Left lung (tissue), 10 donors: Measurements from ENCODE around the gene TMEM108. TPM values are rescaled to one million over a fixed set of nuclear protein-coding genes. Genes with fewer than 3 reads are reported as not detected.

Experiments used
- ATAC-seq: fragments of 200-7000 bp; cut with Tn5 transposase; one replicate; pipeline ENCODE4 v1.9.1; 2020; ENCODE audit warnings: moderate library complexity
- DNase-seq, 4 donors: peaks; one replicate each; pipeline ENCODE4 v3.0.0-alpha.2; 2013 to 2020
- H3K27ac ChIP-seq, 2 donors: fragments of 200-600 bp; sonication (generic) in 1 of 2; one replicate each; pipeline versions ENCODE4 v1.5.0 to v1.8.0; 2020 to 2021
- H3K27me3 ChIP-seq, 2 donors: fragments of 200-600 bp; sonication (generic) in 1 of 2; one replicate each; pipeline versions ENCODE4 v1.5.0 to v1.8.0; 2020 to 2021
- H3K36me3 ChIP-seq, 2 donors: fragments of 200-600 bp; sonication (generic) in 1 of 2; one replicate each; pipeline versions ENCODE4 v1.5.0 to v1.8.0; 2020 to 2021
- H3K4me1 ChIP-seq, 2 donors: fragments of 200-600 bp; one replicate each; pipeline ENCODE4 v1.8.0; 2021
- H3K4me3 ChIP-seq, 2 donors: fragments of 200-600 bp; sonication (generic) in 1 of 2; one replicate each; pipeline versions ENCODE4 v1.5.0 to v1.8.0; 2020 to 2021; ENCODE audit warnings: mild to moderate bottlenecking in 1 of 2
- H3K9me3 ChIP-seq, 2 donors: fragments of 200-600 bp; sonication (generic) in 1 of 2; one replicate each; pipeline versions ENCODE4 v1.5.0 to v1.8.0; 2020 to 2021
- CTCF ChIP-seq, 2 donors: fragments of 200-600 bp; sonication (generic) in 1 of 2; IDR thresholded peaks; one replicate each; pipeline versions ENCODE4 v1.5.0 to v1.8.0; 2021; ENCODE audit warnings: antibody characterized with exemption in 2 of 2
- intact Hi-C, 2 donors: fragments of 100-400 bp; cut with DNase I; formaldehyde crosslinking; loops; one replicate each; pipeline versions ENCODE4 v1.11.2 to v1.14.2; 2022
- polyA plus RNA-seq, 6 donors: library from polyadenylated mRNA; unstranded; fragments of 120-200 nt; gene quantifications; one replicate each; pipeline ENCODE4 v1.2.1, GENCODE V29; 2013; ENCODE audit not compliant: insufficient read length in 6 of 6
- total RNA-seq, 2 donors: library from RNA; stranded (reverse); fragmentation: NEBNext Ultra II Directional; extraction: Animal tissue kit (Norgen Biotek cat#: 25700); gene quantifications; one replicate each; pipeline ENCODE4 v1.2.1, GENCODE V29; 2021
- donor health status: DM: no; HTN: yes; CAD: no.
- donor health status: DM: no; HTN: no; CAD: no.

Gene TMEM108
- total and polyA plus RNA-seq, 8 donors = 18.5 to 58.8 (median 43.7) TPM

GRCh38 chr3:133277813-133278212 lies 239.6 kb downstream of the TMEM108 start:
- no peaks in the 10 kb centered on the region for H3K27me3 ChIP-seq
- TF ChIP-seq CTCF (IDR thresholded peaks at IDR 0.05) = no peak
- H3K36me3 ChIP-seq = no peaks in the 10 kb centered on the region
- intact Hi-C loops = no loop called here
- H3K4me1 ChIP-seq = no peaks in the 10 kb centered on the region
- DNase-seq = no peak
- no peak for ATAC-seq
- H3K4me3 ChIP-seq = no peak overlapping the region
- no peak overlapping the region for H3K27ac ChIP-seq
- no peaks in the 10 kb centered on the region for H3K9me3 ChIP-seq

DNA sequence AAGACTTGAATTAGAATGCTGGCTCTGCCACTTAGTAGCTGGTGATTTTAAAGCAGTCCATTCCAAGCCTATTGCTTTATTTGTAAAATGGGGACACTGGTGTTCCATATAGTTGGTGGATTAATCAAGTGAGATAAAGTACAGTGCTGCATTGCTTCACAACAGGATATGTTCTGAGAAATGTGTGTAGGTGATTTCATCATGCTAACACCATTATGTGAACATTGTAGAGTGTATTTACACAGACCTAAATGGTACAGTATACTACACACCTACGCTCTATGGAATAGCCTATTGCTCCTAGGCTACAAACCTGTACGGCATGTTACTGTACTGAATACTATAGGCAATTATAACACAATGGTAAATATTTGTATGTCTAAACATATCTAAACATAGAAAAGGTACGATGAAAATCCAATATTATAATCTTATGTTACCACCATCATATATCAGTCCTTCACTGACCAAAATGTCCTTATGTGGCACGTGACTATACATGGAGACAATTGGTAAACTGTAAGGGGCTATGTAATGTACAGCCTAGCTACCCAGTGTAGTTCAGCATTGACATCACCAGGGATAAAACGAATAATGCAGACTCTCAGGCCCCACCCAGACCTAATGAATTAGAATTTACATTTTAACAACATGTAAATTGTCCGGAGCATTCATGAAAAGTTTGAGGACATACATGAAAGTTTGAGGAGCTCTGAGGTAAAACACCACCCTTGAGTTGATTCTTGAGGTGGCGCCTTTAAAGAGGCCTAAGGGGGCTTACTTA lies 240.3 kb downstream of the TMEM108 start:
- intact Hi-C loops = no loop called here
- H3K9me3 ChIP-seq = no peaks in the 10 kb centered on the region
- no peaks in the 10 kb centered on the region for H3K36me3 ChIP-seq
- no peak for TF ChIP-seq CTCF (IDR thresholded peaks at IDR 0.05)
- H3K4me1 ChIP-seq = no peaks in the 10 kb centered on the region
- DNase-seq (no peak), ATAC-seq (no peak)
- no peak overlapping the region for H3K4me3 ChIP-seq
- no peak overlapping the region for H3K27ac ChIP-seq
- no peaks in the 10 kb centered on the region for H3K27me3 ChIP-seq

GRCh38 chr3:133280586-133280985 lies 242.4 kb downstream of the TMEM108 start:
- Histone ChIP-seq H3K36me3 (no peaks in the 10 kb centered on the region), H3K27ac (no peak overlapping the region), H3K4me1 (no peaks in the 10 kb centered on the region), H3K9me3 (no peaks in the 10 kb centered on the region), H3K4me3 (no peak overlapping the region), H3K27me3 (no peaks in the 10 kb centered on the region)
- TF ChIP-seq CTCF (IDR thresholded peaks at IDR 0.05) = no peak
- ATAC-seq (no peak), DNase-seq (no peak)
- intact Hi-C loops = no loop called here

DNA sequence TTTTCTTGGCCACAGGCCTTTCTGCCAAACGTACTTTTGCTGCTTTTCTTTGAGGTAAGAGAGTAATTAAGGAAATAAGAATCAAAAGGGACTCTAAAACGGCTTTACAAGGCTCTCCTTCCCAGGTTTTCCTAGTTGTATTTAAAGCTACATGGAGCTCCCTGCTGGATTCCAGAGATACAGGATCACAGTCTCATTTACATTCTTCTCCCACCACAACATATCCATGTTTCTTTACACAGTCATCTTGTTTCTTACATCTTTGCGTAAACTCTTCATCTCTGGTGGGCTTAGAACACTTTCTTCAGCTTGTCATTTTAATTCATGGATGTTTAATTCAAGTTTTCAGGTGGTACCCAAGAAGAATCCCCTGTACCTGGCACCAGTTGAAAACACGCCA lies 244.0 kb downstream of the TMEM108 start:
- Histone ChIP-seq H3K4me1 (no peaks in the 10 kb centered on the region), H3K36me3 (no peaks in the 10 kb centered on the region), H3K9me3 (no peaks in the 10 kb centered on the region), H3K27me3 (no peaks in the 10 kb centered on the region), H3K4me3 (no peak overlapping the region), H3K27ac (no peak overlapping the region)
- no peak for TF ChIP-seq CTCF (IDR thresholded peaks at IDR 0.05)
- no peak for ATAC-seq
- intact Hi-C loops = no loop called here
- no peak for DNase-seq

- H3K4me3 ChIP-seq = no peak overlapping the region
- H3K36me3 ChIP-seq = no peaks in the 10 kb centered on the region
- no peak overlapping the region for H3K27ac ChIP-seq
- no peaks in the 10 kb centered on the region for H3K27me3 ChIP-seq
- DNase-seq = no peak
- H3K9me3 ChIP-seq = no peaks in the 10 kb centered on the region
- no peak for ATAC-seq
- H3K4me1 ChIP-seq = no peaks in the 10 kb centered on the region
- no peak for TF ChIP-seq CTCF (IDR thresholded peaks at IDR 0.05)
- intact Hi-C loops = no loop called here
Observed at GRCh38 chr3:133283958-133284807, 246.0 kb downstream of the TMEM108 start.
